ENCODE data around the gene RNF11. TPM values are rescaled to one million over a fixed set of nuclear protein-coding genes. Genes with fewer than 3 reads are reported as not detected.

Gene RNF11
- total RNA-seq, 1 donor from 2014 or later, result 15.3 TPM

DNA sequence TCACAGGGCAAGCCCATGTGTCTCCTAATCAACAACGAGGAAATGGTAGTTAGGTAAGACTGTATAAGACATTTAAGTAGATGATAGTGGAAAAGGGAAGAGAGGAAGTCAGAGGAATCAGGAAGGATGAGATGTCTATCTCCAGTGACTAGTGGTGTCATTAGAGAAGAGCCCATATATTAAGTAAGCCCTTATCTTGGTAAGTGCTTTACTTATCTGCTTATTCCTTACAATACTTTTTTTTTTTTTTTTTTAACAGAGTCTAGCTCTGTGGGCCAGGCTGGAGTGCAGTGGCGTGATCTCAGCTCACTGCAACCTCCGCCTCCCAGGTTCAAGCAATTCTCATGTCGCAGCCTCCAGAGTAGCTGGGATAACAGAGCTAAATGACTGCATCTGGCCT, 29.5 kb downstream of the RNF11 start:
- Mint-ChIP-seq H3K36me3 (ENCODE audit: low read depth) (peaks cover 9% of the 10 kb centered on the region), H3K9me3 (no peaks in the 10 kb centered on the region), H3K27me3 (no peaks in the 10 kb centered on the region), H3K27ac (no peak overlapping the region), H3K4me3 (no peak overlapping the region), H3K4me1 (peaks cover 50% of the 10 kb centered on the region)
- ATAC-seq (ENCODE audit: low read depth) (no peak), DNase-seq (no peak)
- TF ChIP-seq, protein P1, sequence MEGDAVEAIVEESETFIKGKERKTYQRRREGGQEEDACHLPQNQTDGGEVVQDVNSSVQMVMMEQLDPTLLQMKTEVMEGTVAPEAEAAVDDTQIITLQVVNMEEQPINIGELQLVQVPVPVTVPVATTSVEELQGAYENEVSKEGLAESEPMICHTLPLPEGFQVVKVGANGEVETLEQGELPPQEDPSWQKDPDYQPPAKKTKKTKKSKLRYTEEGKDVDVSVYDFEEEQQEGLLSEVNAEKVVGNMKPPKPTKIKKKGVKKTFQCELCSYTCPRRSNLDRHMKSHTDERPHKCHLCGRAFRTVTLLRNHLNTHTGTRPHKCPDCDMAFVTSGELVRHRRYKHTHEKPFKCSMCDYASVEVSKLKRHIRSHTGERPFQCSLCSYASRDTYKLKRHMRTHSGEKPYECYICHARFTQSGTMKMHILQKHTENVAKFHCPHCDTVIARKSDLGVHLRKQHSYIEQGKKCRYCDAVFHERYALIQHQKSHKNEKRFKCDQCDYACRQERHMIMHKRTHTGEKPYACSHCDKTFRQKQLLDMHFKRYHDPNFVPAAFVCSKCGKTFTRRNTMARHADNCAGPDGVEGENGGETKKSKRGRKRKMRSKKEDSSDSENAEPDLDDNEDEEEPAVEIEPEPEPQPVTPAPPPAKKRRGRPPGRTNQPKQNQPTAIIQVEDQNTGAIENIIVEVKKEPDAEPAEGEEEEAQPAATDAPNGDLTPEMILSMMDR (IDR thresholded peaks at IDR 0.05), result no peak
- CTCF ChIA-PET, result no interaction called here
- intact Hi-C loops (cut with micrococcal nuclease), result no loop called here
- POLR2A ChIA-PET, result no interaction called here

DNA sequence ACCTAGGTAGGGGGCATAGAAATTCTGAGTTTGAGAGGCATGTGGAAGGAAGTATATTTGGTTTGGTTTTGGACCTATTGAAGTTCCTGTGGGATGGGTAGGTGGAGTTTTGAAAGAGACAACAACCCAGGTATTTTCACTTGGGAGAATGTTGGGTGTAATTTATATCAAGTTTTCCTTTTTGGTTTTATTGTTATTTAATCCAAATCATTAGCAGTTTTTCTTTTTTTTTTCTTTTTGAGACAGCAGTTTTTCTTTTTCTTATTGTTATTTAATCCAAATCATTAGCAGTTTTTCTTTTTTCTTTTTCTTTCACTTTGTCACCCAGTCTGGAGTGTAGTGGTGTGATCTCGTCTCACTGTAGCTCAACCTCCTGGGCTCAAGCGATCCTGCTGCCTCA, 30.1 kb downstream of the RNF11 start:
- ChIA-PET POLR2A (interaction anchor here (0.6 kb wide), 1 partner anchor 18 kb away, joined by 4 read pairs; no protein-coding TSS in a partner anchor), CTCF (interaction anchor here (1.4 kb wide), 1 partner anchor 31 kb away, joined by 5 read pairs; no protein-coding TSS in a partner anchor)
- no peaks in the 10 kb centered on the region for H3K9me3 Mint-ChIP-seq
- peaks cover 50% of the 10 kb centered on the region for H3K4me1 Mint-ChIP-seq
- TF ChIP-seq, protein P1 (IDR thresholded peaks at IDR 0.05), result no peak
- no peak overlapping the region for H3K27ac Mint-ChIP-seq
- no peak for DNase-seq
- peaks cover 14% of the 10 kb centered on the region for H3K36me3 Mint-ChIP-seq (ENCODE audit: low read depth)
- no peak for ATAC-seq (ENCODE audit: low read depth)
- intact Hi-C loops (cut with micrococcal nuclease), result no loop called here
- H3K27me3 Mint-ChIP-seq, result no peaks in the 10 kb centered on the region
- no peak overlapping the region for H3K4me3 Mint-ChIP-seq

- ChIA-PET CTCF (interaction anchor here (1.4 kb wide), 1 partner anchor 30 kb away, joined by 5 read pairs; no protein-coding TSS in a partner anchor), POLR2A (interaction anchor here (0.6 to 3.7 kb wide), 2 partner anchors 19 to 31 kb away, joined by 4 to 18 read pairs; partner anchors contain the start of gene RNF11)
- intact Hi-C loops (cut with micrococcal nuclease), result no loop called here
- no peaks in the 10 kb centered on the region for H3K27me3 Mint-ChIP-seq
- ATAC-seq (ENCODE audit: low read depth), result no peak
- no peak for DNase-seq
- H3K27ac Mint-ChIP-seq, result no peak overlapping the region
- H3K4me1 Mint-ChIP-seq, result peaks cover 47% of the 10 kb centered on the region
- H3K36me3 Mint-ChIP-seq (ENCODE audit: low read depth), result peaks cover 20% of the 10 kb centered on the region
- TF ChIP-seq, protein P1 (IDR thresholded peaks at IDR 0.05), result no peak
- H3K9me3 Mint-ChIP-seq, result no peaks in the 10 kb centered on the region
- no peak overlapping the region for H3K4me3 Mint-ChIP-seq
Measured at GRCh38 chr1:51266791-51267190, 30.7 kb downstream of the RNF11 start.

GRCh38 chr1:51268634-51269033, 32.6 kb downstream of the RNF11 start:
- Mint-ChIP-seq H3K4me1 (peaks cover 36% of the 10 kb centered on the region), H3K4me3 (peak overlapping the region; percentile 42), H3K9me3 (no peaks in the 10 kb centered on the region), H3K27me3 (no peaks in the 10 kb centered on the region), H3K36me3 (ENCODE audit: low read depth) (peaks cover 29% of the 10 kb centered on the region), H3K27ac (peak overlapping the region; percentile 79)
- ChIA-PET CTCF (interaction anchor here (0.8 to 1.2 kb wide), 2 partner anchors 28 to 77 kb away, joined by 3 read pairs; no protein-coding TSS in a partner anchor), POLR2A (interaction anchor here (0.5 to 3.7 kb wide), 2 partner anchors 33 to 796 kb away, joined by 7 to 18 read pairs; partner anchors contain the start of gene RNF11)
- intact Hi-C loops (cut with micrococcal nuclease), result loop anchor here (1.0 kb wide), 1 partner anchor 32 kb away; the partner anchor contains the start of gene RNF11
- DNase-seq, result no peak
- peak; percentile 14 for ATAC-seq (ENCODE audit: low read depth)
- TF ChIP-seq, protein P1 (IDR thresholded peaks at IDR 0.05), result no peak

DNA sequence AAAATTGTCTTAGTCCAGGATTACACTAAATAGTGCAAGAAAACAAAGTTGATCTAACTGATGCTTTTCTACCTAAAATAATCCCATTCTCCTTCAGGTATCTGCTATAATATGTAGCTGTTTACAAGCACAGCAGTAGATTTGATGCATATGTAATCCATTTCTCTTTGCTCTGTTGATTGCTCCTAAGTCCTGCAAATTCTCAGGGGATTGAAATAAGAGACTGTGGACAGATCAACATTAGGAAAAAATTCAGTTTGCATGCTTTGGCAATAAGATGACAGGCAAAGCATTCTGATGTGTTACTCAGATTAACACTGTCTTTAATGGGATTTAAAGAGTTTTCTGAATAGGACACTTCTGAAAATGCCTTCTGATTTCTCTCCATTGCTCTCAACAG, 34.7 kb downstream of the RNF11 start:
- Mint-ChIP-seq H3K27ac (no peak overlapping the region), H3K4me1 (peaks cover 25% of the 10 kb centered on the region), H3K27me3 (no peaks in the 10 kb centered on the region), H3K36me3 (ENCODE audit: low read depth) (peaks cover 31% of the 10 kb centered on the region), H3K9me3 (no peaks in the 10 kb centered on the region), H3K4me3 (no peak overlapping the region)
- intact Hi-C loops (cut with micrococcal nuclease), result no loop called here
- CTCF ChIA-PET, result no interaction called here
- POLR2A ChIA-PET, result no interaction called here
- TF ChIP-seq, protein P1 (IDR thresholded peaks at IDR 0.05), result no peak
- DNase-seq (no peak), ATAC-seq (ENCODE audit: low read depth) (no peak)
